Progenitor cell of endocrine pancreas (in vitro differentiated cells): ENCODE measurements around the gene QRICH1. TPM values are rescaled to one million over a fixed set of nuclear protein-coding genes. Genes with fewer than 3 reads are reported as not detected.

Experiments
- DNase-seq: peaks from one replicate; pipeline ENCODE4 v3.0.0; 2021; ENCODE audit warnings: low spot score; ENCODE audit not compliant: unreplicated experiment
- H3K27ac Mint-ChIP-seq: 2 replicates; pipeline ENCODE4 v1.8.0; 2021; ENCODE audit warnings: mild to moderate bottlenecking, moderate library complexity, mixed read lengths
- H3K27me3 Mint-ChIP-seq: 2 replicates; pipeline ENCODE4 v1.8.0; 2021; ENCODE audit warnings: mixed read lengths
- H3K36me3 Mint-ChIP-seq: 2 replicates; pipeline ENCODE4 v1.8.0; 2022; ENCODE audit warnings: mixed read lengths; ENCODE audit not compliant: insufficient read depth
- H3K4me1 Mint-ChIP-seq: 2 replicates; pipeline ENCODE4 v1.8.0; 2021; ENCODE audit warnings: low read depth, mixed read lengths
- H3K4me3 Mint-ChIP-seq: 2 replicates; pipeline ENCODE4 v1.8.0; 2021; ENCODE audit warnings: low read depth, mild to moderate bottlenecking, moderate library complexity, mixed read lengths
- H3K9me3 Mint-ChIP-seq: 2 replicates; pipeline ENCODE4 v1.8.0; 2021; ENCODE audit warnings: low read depth, mixed read lengths
- total RNA-seq: library from RNA; stranded (reverse); gene quantifications from 2 replicates; pipeline ENCODE4 v1.2.1, GENCODE V29; 2021
- TF ChIP-seq, protein P1 (sequence below): fragments of 200-600 bp; sonication (generic); IDR thresholded peaks from one replicate; pipeline ENCODE4 v1.5.0; 2021; ENCODE audit warnings: antibody characterized with exemption, mild to moderate bottlenecking; ENCODE audit not compliant: unreplicated experiment

QRICH1 gene
- total RNA-seq, 1 donor from 2014 or later: 130 TPM

DNA sequence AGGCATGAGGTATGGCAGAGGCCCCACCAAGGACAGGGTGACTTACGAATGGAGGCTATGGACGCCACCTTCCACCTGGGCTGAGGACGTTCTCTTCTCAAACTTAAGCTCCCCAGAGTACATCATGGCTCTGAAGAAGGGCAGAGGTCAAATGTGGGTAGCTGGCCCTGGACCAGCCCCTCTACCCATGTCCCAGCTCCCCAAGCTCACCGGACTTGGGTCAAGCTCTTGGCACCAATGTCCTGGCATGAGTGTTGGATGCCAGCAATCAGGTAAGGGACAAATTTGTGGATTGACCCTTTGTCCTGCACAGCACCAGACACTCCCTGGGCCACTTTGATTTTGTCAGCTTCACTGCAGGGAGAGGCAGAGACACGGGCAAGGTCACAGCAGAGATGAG lies 69.4 kb downstream of the QRICH1 start:
- no peak overlapping the region for H3K4me3 Mint-ChIP-seq
- no peaks in the 10 kb centered on the region for H3K9me3 Mint-ChIP-seq
- TF ChIP-seq, protein P1, sequence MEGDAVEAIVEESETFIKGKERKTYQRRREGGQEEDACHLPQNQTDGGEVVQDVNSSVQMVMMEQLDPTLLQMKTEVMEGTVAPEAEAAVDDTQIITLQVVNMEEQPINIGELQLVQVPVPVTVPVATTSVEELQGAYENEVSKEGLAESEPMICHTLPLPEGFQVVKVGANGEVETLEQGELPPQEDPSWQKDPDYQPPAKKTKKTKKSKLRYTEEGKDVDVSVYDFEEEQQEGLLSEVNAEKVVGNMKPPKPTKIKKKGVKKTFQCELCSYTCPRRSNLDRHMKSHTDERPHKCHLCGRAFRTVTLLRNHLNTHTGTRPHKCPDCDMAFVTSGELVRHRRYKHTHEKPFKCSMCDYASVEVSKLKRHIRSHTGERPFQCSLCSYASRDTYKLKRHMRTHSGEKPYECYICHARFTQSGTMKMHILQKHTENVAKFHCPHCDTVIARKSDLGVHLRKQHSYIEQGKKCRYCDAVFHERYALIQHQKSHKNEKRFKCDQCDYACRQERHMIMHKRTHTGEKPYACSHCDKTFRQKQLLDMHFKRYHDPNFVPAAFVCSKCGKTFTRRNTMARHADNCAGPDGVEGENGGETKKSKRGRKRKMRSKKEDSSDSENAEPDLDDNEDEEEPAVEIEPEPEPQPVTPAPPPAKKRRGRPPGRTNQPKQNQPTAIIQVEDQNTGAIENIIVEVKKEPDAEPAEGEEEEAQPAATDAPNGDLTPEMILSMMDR: no peak
- no peak overlapping the region for H3K27ac Mint-ChIP-seq
- H3K27me3 Mint-ChIP-seq: no peaks in the 10 kb centered on the region
- peaks cover 14% of the 10 kb centered on the region for H3K36me3 Mint-ChIP-seq
- H3K4me1 Mint-ChIP-seq: peaks cover 27% of the 10 kb centered on the region
- no peak for DNase-seq

DNA sequence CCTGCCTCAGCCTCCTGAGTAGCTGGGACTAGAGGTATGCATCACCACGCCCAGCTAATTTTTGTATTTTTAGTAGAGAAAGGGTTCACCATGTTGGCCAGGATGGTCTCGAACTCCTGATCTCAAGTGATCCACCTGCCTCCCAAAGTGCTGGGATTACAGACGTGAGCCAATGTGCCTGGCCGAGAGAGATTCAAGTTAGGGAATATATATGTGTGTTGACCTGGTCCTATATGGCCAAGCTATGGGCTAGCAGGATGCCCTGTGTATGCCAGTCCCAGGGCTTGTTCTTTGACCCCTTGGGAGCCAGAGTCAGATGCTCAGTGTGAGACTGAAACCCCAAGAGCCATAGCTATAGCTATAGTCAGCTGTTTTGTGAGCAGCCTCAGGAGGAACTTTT lies 70.1 kb downstream of the QRICH1 start:
- Mint-ChIP-seq H3K36me3 (peaks cover 14% of the 10 kb centered on the region), H3K4me1 (peaks cover 26% of the 10 kb centered on the region), H3K4me3 (peak overlapping the region; percentile 35), H3K27me3 (no peaks in the 10 kb centered on the region), H3K27ac (no peak overlapping the region), H3K9me3 (no peaks in the 10 kb centered on the region)
- TF ChIP-seq, protein P1: no peak
- no peak for DNase-seq

DNA sequence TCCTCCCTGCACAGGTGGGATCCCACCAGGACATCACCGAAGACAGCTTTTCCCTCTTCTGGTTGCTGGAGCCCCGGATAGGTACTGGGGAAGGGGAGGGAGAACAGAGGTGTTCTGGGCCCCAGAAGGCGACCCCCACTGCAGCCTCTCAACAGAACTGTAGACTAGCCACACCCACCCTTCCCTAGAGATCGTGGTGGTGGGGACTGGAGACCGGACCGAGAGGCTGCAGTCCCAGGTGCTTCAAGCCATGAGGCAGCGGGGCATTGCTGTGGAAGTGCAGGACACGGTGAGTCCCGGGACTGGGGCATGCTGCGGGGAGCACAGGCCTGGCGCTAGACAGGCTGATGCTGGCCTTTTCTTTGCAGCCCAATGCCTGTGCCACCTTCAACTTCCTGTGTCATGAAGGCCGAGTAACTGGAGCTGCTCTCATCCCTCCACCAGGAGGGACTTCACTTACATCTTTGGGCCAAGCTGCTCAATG lies 71.1 kb downstream of the QRICH1 start:
- no peak for DNase-seq
- Mint-ChIP-seq H3K4me1 (peaks cover 23% of the 10 kb centered on the region), H3K27ac (peak overlapping the region; percentile 98), H3K27me3 (no peaks in the 10 kb centered on the region), H3K9me3 (no peaks in the 10 kb centered on the region), H3K36me3 (peaks cover 13% of the 10 kb centered on the region), H3K4me3 (peak overlapping the region; percentile 94)
- TF ChIP-seq, protein P1: no peak

DNA sequence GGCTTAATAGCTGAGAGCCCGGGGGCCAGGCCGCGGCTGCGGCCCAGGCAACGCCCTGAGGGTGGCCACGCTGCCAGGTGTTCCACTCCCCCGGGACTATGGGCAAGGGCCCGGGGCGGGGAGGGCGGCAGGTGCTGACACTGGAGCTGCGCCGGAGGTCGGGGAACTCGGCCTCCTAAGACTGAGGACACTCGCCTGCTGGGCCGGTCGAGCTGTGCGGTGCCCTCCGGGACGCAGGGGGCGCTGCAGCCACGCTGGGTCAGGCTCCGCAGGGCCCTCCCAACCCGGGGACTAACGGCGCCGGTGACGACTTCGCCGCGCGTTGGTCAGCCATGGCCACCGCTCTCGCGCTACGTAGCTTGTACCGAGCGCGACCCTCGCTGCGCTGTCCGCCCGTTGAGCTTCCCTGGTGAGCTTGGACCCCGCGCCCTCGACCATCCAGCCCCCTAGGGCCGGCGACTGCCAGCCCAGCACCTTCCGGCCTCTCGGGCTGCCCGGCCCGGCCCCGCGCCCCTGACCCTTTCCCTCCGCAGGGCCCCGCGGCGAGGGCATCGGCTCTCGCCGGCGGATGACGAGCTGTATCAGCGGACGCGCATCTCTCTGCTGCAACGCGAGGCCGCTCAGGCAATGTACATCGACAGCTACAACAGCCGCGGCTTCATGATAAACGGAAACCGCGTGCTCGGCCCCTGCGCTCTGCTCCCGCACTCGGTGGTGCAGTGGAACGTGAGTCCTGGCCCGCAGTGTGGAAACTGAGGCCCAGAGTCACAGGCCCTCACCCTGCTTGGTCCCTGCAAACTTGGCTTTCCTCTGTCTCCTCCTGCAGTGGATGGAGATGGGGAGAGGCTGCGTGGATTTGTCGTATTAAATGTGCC lies 71.8 kb downstream of the QRICH1 start, which contains the start of gene NDUFAF3:
TSS of gene NDUFAF3 (plus strand) at position 309 of the 875 bp plus-strand sequence. CDS start at position 333, 24 bp downstream.
- peak; percentile 96 for DNase-seq
- H3K36me3 Mint-ChIP-seq: peaks cover 13% of the 10 kb centered on the region
- TF ChIP-seq, protein P1: peak; percentile 98
- peaks cover 25% of the 10 kb centered on the region for H3K4me1 Mint-ChIP-seq
- no peaks in the 10 kb centered on the region for H3K9me3 Mint-ChIP-seq
- no peaks in the 10 kb centered on the region for H3K27me3 Mint-ChIP-seq
- H3K27ac Mint-ChIP-seq: peak within 1 kb of the TSS; percentile 99
- peak within 1 kb of the TSS; percentile 94 for H3K4me3 Mint-ChIP-seq

DNA sequence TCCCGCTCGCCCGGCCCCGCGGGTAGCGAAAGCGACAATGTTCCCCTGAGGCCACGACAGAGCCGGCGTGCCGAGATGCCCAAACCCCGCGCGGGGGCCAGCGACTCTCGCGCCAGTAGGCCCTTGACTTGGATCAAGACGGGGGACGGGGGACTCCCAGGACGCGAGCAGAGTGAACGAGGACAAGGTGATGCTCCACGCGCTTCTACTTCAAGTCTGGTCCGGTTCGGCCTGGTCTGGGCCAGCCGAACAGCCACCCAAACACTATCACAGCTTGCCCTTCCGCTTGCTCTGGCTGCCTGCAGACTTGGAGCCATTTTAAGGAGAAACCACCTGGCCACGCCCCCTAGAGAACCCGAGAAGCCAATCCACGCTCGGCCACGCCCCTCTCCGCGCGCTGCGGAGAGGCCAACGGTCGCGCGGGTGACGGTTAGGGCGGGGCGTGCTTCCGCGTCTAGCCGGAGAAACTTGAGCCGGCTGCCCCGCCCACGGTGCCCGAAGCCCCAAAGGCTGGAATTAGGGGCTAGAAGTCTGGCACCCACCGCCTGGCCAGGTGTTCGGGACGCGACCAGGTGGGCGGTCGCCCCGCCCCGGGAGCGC lies 72.6 kb downstream of the QRICH1 start:
- peaks cover 10% of the 10 kb centered on the region for H3K36me3 Mint-ChIP-seq
- H3K27ac Mint-ChIP-seq: peak overlapping the region; percentile 99
- H3K4me3 Mint-ChIP-seq: peak overlapping the region; percentile 94
- TF ChIP-seq, protein P1: no peak
- DNase-seq: peak; percentile 97
- H3K9me3 Mint-ChIP-seq: no peaks in the 10 kb centered on the region
- no peaks in the 10 kb centered on the region for H3K27me3 Mint-ChIP-seq
- H3K4me1 Mint-ChIP-seq: peaks cover 25% of the 10 kb centered on the region
